ENCODE measurements around the gene FOXC1.

DNA sequence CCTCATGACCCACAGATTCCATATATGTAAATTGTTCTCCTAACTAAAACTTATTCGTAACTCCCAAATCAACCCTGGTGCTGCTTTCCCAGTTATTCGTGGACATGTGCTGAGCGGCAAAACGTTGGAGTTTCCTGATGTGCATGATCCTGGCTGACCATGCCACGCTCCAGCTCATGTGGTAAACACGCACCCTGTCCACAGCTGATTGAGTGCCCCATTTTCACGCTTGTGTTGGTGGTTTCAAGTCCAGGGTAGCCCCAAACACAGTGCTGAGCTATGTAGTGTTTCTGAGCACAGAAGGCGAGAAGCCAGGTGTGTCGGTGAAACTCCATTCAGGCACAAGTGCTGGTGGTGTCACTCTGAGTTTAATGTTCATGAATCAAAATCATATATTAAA, 19.1 kb upstream of the FOXC1 start:
- TF ChIP-seq POLR2A (IDR thresholded peaks at IDR 0.05; ENCODE audit: extremely low read depth, insufficient read length), result no peak
- TF ChIP-seq CTCF (IDR thresholded peaks at IDR 0.05; ENCODE audit: low read depth, low read length), result no peak
- no peak for TF ChIP-seq MYC (IDR thresholded peaks at IDR 0.05; ENCODE audit: low read depth, low read length)
- no peak for TF ChIP-seq MAX (IDR thresholded peaks at IDR 0.05; ENCODE audit: low read depth, low read length)

All from NB4 (cell line).